ENCODE data around the gene RBM42.

Gene RBM42

GRCh38 chr19:35636651-35637050 is 7.8 kb downstream of the RBM42 start:
- TF ChIP-seq POLR2A (IDR thresholded peaks at IDR 0.05; ENCODE audit: low read depth, low read length) = no peak
- no peak for TF ChIP-seq TAF1 (IDR thresholded peaks at IDR 0.05; ENCODE audit: low read depth, low read length)
- no peak for TF ChIP-seq PAX5 (IDR thresholded peaks at IDR 0.05; ENCODE audit: insufficient read depth, low read length, severe bottlenecking)
- FAIRE-seq (no peak), DNase-seq (ENCODE audit: insufficient read length, low spot score) (no peak)

- FAIRE-seq = no peak
- TF ChIP-seq TAF1 (IDR thresholded peaks at IDR 0.05; ENCODE audit: low read depth, low read length) = no peak
- no peak for TF ChIP-seq SPI1 (IDR thresholded peaks at IDR 0.05; ENCODE audit: low read depth, low read length)
- no peak for TF ChIP-seq PAX5 (IDR thresholded peaks at IDR 0.05; ENCODE audit: insufficient read depth, low read length, severe bottlenecking)
- TF ChIP-seq POLR2A (IDR thresholded peaks at IDR 0.05; ENCODE audit: low read depth, low read length) = no peak
- no peak for TF ChIP-seq POU2F2 (IDR thresholded peaks at IDR 0.05; ENCODE audit: low read depth, low read length)
- TF ChIP-seq POLR2AphosphoS5 (IDR thresholded peaks at IDR 0.05; ENCODE audit: low read depth, low read length) = no peak
- no peak for DNase-seq (ENCODE audit: insufficient read length, low spot score)
Measured at GRCh38 chr19:35637165-35637564, 8.3 kb downstream of the RBM42 start.

DNA sequence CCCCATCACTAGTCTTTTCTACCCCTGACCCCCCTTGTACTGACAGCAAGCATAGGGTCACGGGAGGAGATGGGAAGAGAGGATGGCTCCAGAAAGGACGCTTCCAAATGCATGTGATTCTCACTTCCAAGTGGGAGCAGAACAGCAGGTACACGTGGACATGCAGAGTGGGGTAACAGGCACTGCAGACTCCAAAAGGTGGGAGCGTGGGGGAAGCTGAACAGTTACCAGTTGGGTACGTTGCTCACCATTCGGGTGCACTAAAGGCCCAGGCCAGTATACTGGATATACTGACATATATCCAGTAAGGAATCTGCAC is 10.4 kb downstream of the RBM42 start:
- FAIRE-seq (no peak), DNase-seq (ENCODE audit: insufficient read length, low spot score) (no peak)
- no peak for TF ChIP-seq TAF1 (IDR thresholded peaks at IDR 0.05; ENCODE audit: low read depth, low read length)
- TF ChIP-seq SPI1 (IDR thresholded peaks at IDR 0.05; ENCODE audit: low read depth, low read length) = no peak
- TF ChIP-seq POLR2AphosphoS5 (IDR thresholded peaks at IDR 0.05; ENCODE audit: low read depth, low read length) = no peak
- no peak; the same call in 1 of the 2 replicates for TF ChIP-seq POLR2A (IDR thresholded peaks at IDR 0.05; ENCODE audit: low read depth, low read length)
- no peak for TF ChIP-seq POU2F2 (IDR thresholded peaks at IDR 0.05; ENCODE audit: low read depth, low read length)
- no peak for TF ChIP-seq PAX5 (IDR thresholded peaks at IDR 0.05; ENCODE audit: insufficient read depth, low read length, severe bottlenecking)

- DNase-seq (ENCODE audit: insufficient read length, low spot score) = no peak
- no peak for TF ChIP-seq POLR2A (IDR thresholded peaks at IDR 0.05; ENCODE audit: low read depth, low read length)
- no peak for TF ChIP-seq POU2F2 (IDR thresholded peaks at IDR 0.05; ENCODE audit: low read depth, low read length)
- FAIRE-seq = no peak
Measured at GRCh38 chr19:35639863-35640262, 11.0 kb downstream of the RBM42 start.

GRCh38 chr19:35641515-35642151 is 12.8 kb downstream of the RBM42 start, which contains the start of gene ETV2:
ETV2 (plus strand) TSS chr19:35641745; CDS start chr19:35642461, 716 bp downstream.
- no peak for DNase-seq (ENCODE audit: insufficient read length, low spot score)
- FAIRE-seq = peak; percentile 71
- TF ChIP-seq SPI1 (IDR thresholded peaks at IDR 0.05; ENCODE audit: low read depth, low read length) = 0 out of 2 replicates have a peak, but pooled peaks have one; percentile 4
- TF ChIP-seq PAX5 (IDR thresholded peaks at IDR 0.05; ENCODE audit: insufficient read depth, low read length, severe bottlenecking) = no peak
- TF ChIP-seq POLR2A (IDR thresholded peaks at IDR 0.05; ENCODE audit: low read depth, low read length) = no peak

DNA sequence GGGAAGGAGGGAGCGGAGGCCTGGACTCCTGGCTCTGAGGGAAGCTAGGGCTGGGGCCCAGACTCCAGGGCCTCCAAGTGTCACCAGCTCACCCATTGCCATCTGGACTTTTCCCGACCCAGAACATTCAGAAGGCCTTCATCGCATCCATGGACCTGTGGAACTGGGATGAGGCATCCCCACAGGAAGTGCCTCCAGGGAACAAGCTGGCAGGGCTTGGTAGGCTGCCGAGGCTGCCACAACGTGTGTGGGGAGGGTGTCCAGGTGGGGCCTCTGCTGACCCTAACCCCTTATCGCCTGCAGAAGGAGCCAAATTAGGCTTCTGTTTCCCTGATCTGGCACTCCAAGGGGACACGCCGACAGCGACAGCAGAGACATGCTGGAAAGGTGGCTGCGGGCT is 13.5 kb downstream of the RBM42 start:
- no peak for FAIRE-seq
- DNase-seq (ENCODE audit: insufficient read length, low spot score) = no peak
- TF ChIP-seq POU2F2 (IDR thresholded peaks at IDR 0.05; ENCODE audit: low read depth, low read length) = no peak
- TF ChIP-seq PAX5 (IDR thresholded peaks at IDR 0.05; ENCODE audit: insufficient read depth, low read length, severe bottlenecking) = no peak
- TF ChIP-seq POLR2A (IDR thresholded peaks at IDR 0.05; ENCODE audit: low read depth, low read length) = no peak
- TF ChIP-seq SPI1 (IDR thresholded peaks at IDR 0.05; ENCODE audit: low read depth, low read length) = no peak
- TF ChIP-seq POLR2AphosphoS5 (IDR thresholded peaks at IDR 0.05; ENCODE audit: low read depth, low read length) = no peak
- TF ChIP-seq TAF1 (IDR thresholded peaks at IDR 0.05; ENCODE audit: low read depth, low read length) = no peak

DNA sequence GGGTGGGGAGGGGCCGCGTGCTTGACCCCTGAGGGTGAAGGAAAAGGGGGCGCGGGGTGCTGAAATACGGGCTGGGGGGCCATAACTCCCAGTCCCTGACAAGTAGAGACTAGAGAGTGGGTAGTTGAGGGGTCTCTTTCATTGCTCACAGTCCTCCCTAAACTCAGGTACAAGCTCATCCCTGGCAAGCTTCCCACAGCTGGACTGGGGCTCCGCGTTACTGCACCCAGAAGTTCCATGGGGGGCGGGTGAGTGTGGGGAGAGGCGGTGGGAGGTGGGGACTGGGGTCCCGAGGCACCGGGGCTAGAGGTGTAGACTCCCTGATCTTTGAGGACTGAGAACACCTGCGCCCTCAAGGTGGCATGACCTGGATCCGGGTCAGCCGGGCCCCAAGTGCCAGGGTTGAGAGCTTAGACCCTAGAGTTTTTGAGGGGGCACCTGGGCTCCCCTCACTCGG is 14.0 kb downstream of the RBM42 start:
- FAIRE-seq (no peak), DNase-seq (ENCODE audit: insufficient read length, low spot score) (no peak)
- no peak for TF ChIP-seq POLR2A (IDR thresholded peaks at IDR 0.05; ENCODE audit: low read depth, low read length)
- no peak for TF ChIP-seq POU2F2 (IDR thresholded peaks at IDR 0.05; ENCODE audit: low read depth, low read length)
- TF ChIP-seq POLR2AphosphoS5 (IDR thresholded peaks at IDR 0.05; ENCODE audit: low read depth, low read length) = no peak
- TF ChIP-seq PAX5 (IDR thresholded peaks at IDR 0.05; ENCODE audit: insufficient read depth, low read length, severe bottlenecking) = no peak
- no peak for TF ChIP-seq SPI1 (IDR thresholded peaks at IDR 0.05; ENCODE audit: low read depth, low read length)
- no peak for TF ChIP-seq TAF1 (IDR thresholded peaks at IDR 0.05; ENCODE audit: low read depth, low read length)

DNA sequence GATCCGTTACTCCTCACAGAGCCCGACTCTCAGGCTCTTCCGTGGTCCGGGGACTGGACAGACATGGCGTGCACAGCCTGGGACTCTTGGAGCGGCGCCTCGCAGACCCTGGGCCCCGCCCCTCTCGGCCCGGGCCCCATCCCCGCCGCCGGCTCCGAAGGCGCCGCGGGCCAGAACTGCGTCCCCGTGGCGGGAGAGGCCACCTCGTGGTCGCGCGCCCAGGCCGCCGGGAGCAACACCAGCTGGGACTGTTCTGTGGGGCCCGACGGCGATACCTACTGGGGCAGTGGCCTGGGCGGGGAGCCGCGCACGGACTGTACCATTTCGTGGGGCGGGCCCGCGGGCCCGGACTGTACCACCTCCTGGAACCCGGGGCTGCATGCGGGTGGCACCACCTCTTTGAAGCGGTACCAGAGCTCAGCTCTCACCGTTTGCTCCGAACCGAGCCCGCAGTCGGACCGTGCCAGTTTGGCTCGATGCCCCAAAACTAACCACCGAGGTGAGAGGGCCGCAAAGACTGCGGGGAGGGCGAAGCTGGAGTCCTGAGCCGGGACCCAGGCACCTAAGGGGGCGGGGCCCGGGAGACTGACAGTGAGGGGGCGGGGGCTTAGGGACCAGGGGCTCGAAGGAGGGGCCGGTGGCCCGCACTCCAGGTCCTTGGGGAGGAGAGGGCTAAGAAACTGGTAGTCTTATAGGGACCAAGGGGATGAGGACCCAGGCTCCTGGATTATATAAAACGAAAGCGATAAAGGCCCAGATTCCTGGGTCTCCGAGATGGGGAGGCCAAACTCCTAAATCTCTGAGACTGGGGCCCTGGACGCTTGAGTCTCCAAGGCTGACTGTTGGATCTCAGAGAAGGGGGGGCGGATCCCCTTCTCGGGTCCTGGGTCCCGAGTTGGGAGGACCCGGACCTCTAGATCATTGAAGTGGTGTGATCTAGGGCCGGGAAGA is 14.7 kb downstream of the RBM42 start:
- DNase-seq (ENCODE audit: insufficient read length, low spot score) = peak; percentile 87
- FAIRE-seq = peak; percentile 87
- TF ChIP-seq POU2F2 (IDR thresholded peaks at IDR 0.05; ENCODE audit: low read depth, low read length) = no peak
- TF ChIP-seq TAF1 (IDR thresholded peaks at IDR 0.05; ENCODE audit: low read depth, low read length) = peak; percentile 80
- peak; percentile 69; the same call in 1 of the 2 replicates for TF ChIP-seq POLR2AphosphoS5 (IDR thresholded peaks at IDR 0.05; ENCODE audit: low read depth, low read length)
- no peak for TF ChIP-seq SPI1 (IDR thresholded peaks at IDR 0.05; ENCODE audit: low read depth, low read length)
- TF ChIP-seq POLR2A (IDR thresholded peaks at IDR 0.05; ENCODE audit: low read depth, low read length) = 0 out of 2 replicates have a peak, but pooled peaks have one; percentile 47

GRCh38 chr19:35644206-35644986 is 15.6 kb downstream of the RBM42 start:
- TF ChIP-seq POU2F2 (IDR thresholded peaks at IDR 0.05; ENCODE audit: low read depth, low read length) (no peak), POLR2A (IDR thresholded peaks at IDR 0.05; ENCODE audit: low read depth, low read length) (no peak), POLR2AphosphoS5 (IDR thresholded peaks at IDR 0.05; ENCODE audit: low read depth, low read length) (no peak), PAX5 (IDR thresholded peaks at IDR 0.05; ENCODE audit: insufficient read depth, low read length, severe bottlenecking) (no peak), SPI1 (IDR thresholded peaks at IDR 0.05; ENCODE audit: low read depth, low read length) (no peak), TAF1 (IDR thresholded peaks at IDR 0.05; ENCODE audit: low read depth, low read length) (no peak)
- DNase-seq (ENCODE audit: insufficient read length, low spot score) = peak; percentile 92
- FAIRE-seq = peak; percentile 92
